A204.1 (cell line): ENCODE results near the gene GNAI3.

ENCODE experiments used
- FAIRE-seq: peaks from 2 replicates; lab custom pipeline; 2012; peaks lifted over from hg19 to GRCh38; lab: Jason Lieb, UNC

The GNAI3 gene

DNA sequence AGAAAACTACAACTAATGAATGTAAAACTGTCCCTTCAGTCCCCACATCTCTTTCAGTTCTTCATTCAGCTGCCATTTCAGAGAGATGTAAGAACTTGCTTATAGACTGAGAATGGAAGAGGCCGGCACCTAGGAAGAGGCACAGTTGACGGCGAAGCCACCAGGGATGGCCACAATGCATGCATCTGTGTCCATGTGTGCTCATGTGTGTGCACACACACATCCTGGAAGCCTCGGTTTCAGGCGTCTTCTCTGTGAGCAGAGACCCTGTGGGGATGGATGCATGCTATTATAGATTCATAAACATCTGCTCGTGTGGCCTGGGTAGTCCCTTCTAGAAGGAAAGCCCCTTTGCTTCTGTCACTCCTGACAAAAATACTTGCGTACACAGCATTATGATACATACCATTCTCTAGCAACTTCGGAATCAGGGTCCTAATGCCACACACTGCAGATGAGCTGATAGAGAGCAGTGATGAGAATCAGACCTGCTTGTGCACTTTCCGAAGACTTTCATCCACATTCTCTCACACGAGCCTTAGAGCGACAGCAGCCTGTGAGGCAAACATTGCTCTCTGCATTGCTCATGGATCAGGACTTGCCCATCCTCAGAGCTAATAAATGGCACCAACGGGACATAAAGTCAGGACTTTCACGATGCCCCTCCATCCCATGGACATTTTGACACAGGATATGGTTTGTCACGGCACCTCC is 21.2 kb upstream of the GNAI3 start:
- FAIRE-seq: no peak

DNA sequence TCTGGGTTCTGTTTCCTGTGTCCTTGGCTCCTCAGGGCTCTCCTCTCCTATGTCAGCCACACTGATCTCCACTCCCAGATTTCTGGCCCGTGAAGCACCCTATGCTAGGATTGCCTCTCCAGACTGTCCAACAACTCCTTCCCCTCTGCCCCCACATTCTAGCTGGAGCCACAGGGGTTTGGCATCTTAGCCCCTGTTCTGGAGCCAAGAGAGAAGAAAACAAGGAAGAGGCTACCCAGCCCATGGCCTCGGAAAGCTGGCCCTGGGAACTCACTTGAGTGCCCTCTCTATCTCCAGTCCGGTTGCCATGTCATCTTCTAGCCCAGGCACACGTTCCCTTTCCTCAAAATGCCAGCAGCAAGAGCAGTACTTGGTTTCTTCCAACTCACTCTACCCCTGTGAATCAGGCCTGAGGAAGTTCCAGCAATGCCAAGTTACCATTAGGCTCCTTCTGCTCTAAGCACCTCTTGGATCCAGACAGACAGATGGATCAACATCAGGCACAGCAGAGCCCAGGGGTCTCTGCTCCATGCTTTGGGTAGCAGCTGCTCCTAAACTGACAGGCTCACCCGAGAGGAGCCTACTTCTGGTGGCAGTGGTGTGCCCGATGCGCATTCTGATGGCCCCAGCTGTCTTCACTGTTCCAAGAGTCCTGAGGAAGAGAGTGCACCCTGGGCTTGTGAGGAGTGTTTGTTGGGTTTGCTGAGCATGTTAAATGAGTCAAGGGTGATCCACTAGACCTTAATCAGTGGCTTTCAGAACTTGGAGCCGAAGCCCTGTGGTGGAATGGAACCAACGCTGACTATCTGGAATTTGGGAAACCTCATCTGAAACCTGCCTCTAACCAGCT is 20.3 kb upstream of the GNAI3 start:
- FAIRE-seq: no peak

DNA sequence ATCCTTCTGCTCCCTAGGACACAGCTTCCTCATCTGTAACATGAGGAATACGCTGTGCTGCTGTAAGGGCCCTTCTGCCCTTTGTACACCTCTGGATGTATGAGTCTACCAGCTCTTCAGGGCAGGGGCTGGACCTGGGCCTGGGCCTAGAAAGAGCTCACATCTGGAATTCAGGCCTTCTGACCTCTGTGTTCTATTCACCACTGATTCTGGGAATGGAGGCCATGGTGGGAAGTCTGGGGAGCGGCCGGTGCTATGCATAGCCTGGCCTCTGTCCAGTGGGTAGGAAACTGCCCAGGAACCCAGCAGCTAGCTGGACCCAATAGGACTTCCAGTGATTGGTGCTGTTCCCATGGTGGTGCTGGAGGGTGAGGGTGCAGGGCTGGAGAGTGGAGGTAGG is 19.7 kb upstream of the GNAI3 start:
- no peak for FAIRE-seq

DNA sequence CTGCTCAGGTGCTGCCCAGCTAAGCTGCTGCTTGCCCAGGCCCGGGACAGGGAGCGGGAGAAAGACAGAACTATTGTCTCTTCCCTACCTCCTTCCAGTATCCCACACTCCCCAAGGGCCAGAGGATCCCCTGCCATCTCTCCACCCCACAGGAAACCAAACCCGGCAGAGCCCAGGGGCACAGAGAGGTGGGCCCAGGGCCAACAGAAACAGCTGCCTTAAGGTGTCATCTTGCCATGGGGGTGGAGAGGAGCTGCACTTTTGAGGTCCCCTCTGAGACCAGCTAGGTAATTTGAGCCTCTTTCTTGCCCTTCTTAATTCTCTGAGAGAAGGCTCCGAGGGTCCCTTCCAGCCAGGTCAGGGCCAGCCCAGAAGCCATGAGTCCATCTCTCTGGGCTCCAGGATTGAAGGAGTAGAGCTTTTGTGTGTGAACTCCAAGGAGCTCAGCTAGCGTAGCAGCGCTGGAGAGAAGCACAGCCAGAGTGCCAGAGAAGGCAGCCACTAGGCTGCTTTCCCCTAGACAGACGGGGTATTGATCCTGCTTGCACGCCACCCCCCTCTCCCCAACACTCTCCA is 18.4 kb upstream of the GNAI3 start:
- no peak for FAIRE-seq

DNA sequence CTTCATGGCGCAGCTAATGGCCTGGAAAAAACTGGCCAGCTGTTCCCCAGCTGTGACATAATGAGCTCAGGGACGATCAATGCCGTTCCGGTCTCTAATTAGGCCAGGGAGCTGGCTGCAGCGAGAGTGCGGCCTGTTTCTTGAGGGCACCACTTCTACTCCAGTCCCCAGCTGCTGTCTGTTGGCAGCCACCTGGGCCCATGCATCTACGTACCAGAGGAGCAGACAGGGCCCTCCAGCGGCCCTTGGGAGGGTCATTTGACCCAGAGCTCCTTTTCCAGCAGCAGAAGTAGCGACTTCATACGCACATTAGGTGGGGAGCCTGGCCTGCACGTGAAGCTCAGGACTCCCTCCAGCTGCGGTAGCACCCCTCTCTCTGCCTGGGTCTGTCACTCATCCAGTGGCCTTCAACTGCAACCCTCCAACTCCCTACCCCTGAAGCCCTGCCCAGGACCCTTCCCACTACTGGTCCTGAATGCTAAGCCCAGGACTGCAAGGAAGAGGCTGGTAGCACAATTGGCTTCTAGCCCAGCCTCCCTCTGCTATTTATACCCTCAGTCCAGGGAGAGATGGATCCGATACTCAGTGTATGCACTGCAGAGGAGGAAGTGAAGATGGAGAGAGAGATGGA is 17.8 kb upstream of the GNAI3 start:
- no peak for FAIRE-seq

DNA sequence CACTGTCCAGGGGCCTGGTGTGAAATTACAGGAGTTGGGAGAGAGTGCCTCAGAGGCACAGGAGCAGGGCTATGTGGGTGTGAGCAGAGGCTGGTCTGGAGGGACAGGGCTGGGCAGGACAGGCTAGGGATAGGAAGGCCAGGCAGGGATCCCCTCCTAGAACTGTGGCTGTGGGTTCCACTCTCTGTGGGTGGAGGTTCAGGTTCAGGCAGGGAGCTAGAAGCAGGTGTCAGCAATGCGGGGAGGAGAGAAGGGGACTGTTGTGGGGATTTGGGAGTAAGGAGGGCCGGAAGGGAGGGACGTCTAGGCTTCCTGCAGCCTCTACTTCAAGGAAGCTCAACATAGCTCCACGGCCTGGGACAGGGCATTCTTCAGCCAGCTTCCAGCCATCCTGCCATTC is 17.0 kb upstream of the GNAI3 start:
- no peak for FAIRE-seq

DNA sequence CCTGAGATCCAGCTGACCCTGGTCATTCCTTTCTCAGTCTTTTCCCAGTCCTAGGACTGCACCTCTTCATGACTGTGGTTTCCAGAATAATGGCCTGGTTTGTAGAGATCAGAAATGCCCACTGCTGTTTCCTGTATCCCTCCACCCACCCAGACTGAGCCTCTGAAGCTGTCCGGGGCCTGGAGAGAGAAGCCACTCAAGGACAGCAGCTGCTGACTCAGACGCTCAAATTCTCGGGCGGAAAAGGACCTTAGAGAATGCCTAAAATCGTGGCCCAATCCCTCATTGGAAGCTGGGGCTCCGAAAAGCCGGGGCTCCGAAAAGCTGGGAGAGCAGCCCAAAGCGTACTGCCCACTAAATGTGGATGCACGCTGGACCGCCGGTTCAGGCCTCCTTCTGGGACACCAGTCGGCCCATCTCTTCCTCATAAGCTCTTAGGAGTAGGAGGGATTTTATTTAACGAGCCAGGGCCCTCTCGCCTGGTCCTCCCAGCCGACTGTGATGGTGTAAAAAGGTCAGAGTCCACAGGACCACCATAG is 16.5 kb upstream of the GNAI3 start:
- FAIRE-seq: no peak

DNA sequence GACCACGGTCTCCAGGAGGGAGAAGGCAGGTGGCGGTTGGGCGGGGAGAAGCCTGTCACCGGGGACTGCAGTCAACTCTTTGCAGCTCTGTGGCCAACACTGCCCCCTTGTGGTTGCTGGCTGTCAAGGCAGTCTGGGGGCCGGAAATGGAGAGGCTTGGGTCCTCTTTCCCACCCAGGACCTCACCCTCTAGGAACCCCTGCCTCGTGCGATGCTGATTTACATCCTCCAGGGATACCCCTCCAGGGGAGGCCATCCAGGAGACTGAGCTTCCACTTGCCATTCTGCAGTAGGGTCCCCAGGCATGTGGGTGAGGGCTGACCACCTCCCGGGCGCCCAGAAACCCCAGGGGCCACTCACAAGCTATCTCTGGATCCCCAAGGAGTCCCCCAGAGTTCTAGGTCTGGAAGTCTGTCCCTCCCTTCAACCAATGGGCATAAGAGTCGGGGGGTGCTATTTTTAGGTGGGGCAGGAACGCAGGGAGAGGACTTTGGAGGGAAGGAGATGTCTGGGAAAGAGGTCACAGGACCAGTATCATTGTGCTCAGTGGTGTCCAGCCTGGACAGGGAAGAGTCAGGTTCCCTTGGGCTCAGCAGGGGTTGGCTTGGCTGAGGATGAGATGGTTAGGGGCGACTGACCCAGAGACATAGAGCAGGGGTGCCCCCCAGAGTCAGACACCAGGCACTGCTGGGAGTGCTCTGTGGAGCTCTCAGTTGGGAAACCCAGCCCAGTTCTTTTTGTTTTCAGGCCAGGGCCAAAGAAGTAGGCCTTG is 15.9 kb upstream of the GNAI3 start:
- FAIRE-seq: no peak

DNA sequence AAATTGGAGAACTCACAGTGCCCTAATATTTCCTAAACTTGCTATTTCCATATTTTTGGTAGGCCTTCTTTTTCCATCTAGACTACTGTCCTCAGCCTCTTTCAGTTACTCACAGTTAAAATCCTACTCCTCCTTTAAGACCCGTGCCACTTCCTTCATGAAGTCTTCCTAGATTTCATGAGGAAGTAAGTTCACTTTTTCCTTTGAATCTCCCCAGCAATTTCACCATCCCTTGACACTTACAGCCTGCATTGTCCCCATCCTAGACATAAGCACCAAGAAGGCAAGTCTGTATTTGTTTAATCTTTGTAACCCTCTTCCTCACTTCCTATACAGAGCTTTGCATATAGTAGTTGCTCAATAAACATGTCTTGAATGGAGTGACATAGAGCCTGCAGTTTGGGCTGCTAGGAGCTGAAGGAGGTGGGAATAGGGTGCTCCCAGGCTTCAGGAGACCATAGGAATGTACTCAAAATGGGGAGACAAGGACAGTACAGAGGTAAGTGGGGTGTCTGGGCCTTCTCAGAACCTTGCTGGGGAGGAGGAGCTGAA is 14.0 kb upstream of the GNAI3 start:
- FAIRE-seq: no peak

DNA sequence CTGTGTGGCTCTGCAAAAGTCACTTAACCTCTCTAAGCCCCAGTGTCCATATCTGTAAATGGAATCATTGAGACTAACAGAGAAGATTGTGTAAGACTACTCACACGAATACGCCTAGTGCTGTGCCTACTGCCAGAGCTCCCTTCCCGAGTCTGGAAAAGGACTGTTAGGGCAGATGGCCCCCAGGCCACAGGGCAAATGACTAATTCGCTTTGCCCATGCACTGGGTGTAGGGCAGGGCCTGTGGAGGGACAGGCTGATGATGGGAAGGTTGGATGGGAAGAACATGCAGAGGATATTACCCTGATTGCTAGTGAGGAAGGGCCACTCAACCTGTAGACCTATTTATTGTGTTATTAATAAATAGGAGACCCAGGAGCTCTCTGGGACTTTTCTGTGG is 12.9 kb upstream of the GNAI3 start:
- FAIRE-seq: no peak

DNA sequence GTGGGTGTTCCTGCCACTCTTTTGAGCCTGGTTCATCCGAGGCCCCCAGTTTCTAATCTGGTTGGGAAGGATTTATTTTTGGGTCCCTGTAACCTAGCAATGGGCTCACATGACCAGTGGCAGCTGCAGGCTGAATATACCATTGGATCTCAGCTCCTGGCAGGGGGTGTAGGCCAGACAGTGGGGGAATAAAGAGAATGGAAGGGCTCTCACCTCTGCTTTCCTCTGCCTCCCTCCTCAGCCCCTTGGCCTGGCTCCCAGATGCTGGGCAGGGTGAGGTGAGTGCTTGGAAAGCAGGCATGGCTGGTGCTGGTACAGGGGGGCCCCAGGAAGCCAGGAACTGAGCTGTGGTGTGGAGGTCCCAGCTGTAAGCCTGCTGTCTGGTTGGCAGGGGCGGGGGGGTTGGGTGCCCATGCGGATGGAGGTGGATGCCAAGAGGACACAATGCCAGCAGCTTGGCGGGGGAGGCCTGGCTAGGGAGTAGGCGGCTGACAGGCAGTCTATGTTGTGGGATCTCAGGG is 12.4 kb upstream of the GNAI3 start:
- no peak for FAIRE-seq

DNA sequence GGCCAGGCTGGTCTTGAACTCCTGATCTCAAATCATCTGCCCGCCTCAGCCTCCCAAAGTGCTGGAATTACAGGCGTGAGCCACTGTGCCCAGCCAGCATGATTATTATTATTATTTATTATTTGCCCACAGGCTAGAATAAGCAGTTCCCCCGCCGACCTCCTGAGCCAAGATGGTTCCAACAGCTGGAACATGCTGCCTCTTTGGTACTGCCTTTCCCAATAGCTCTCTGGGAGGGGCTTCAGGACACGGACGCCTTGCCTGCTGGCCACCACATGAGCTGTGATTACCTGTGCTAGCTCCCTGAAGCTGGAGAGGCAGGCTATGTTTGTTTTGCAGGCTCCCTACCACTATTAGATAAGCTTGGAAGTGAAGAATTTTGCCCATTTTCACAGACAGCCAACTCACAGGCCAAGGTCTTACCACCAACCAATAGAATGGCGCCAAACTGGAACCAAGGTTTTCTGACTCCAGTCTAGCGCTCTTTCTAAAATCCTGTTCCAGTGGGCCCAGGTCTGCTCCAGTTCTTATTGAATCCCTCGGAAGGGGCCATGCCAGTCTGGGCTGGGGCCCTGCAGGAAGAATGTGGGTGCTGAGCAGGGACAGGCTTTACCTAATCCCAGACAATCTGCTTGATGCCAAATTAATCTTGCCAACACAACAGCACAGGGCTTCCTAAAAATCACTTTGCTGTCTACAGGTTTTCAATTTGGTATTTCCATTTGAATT is 10.8 kb upstream of the GNAI3 start:
- FAIRE-seq: no peak

DNA sequence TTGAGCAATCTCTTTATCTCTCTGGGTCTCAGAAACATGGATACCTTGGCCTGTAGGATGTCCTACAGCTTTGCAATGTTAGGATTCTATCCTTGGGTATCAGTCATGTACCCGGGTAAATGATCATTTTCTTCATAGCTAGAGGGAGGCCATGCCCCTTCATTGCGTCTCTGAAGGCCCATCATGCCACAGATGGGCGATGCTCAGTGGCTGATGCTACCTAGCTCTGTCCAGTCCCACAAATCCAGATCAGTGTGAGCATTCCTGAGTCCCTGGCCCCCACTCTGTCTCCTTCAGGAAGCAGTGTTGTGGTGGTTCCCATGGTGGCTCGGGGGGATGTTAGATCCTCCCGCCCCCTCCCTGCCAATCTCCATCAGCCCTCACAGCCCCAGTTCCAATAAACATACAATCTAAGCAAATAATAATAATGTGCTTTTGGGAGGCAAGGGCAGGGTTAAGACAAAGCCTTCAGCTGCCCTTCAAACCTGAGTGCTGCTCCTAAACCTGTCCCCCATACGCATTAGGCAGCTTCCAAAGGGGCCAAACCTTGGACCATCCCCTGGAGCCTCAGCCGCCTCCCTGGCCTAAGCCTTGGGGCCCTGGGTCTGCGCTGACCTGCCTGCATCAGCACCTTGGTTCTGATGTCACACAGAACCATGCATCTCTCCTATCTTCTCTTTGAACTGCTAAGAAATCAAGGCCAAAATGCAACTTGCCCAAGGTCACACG is 9.4 kb upstream of the GNAI3 start:
- FAIRE-seq: no peak

DNA sequence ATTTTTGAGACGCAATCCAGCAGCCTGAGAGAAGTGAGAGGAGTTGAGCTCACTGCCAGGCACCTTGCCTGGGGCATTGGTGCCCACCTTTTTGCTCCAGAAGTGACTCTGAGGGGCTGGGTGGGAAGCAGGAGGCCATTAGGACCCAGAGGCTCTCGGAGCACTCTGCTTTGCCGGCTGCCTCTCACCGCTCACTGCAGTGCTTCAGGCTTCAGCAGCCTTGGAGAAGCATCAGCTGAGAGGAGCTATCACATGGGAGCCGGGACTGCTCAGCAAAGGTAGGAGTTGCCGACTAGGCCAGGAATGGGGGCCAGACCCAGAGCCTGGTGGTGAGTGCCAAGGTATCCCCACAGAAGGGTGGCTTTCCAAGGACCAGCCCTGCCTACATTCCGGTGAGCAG is 8.7 kb upstream of the GNAI3 start, which contains the start of gene GPR61:
Gene GPR61 (plus strand): TSS at position 197 of the 400 bp plus-strand sequence. CDS start 3,151 bp downstream, outside the sequence.
- FAIRE-seq: no peak

DNA sequence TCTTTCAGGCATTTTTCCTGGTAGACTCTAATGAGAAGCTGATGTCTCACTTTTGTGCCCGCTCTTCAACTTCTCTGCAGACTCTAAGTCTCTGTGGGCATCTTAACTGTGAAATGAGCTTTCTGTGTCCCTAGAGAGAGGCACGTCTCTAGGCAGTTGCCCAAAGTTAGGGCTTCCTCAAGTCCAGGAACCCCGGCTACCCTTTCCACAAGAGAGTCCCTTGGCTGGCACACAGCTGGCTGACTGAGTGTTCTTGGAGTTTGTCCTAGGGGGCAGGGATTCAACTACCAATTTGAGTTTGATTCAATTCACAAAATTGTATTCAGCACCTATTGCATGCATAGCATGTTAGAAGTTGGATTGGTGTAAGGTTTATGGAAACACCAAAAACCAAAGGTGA is 7.3 kb upstream of the GNAI3 start:
- FAIRE-seq: no peak

DNA sequence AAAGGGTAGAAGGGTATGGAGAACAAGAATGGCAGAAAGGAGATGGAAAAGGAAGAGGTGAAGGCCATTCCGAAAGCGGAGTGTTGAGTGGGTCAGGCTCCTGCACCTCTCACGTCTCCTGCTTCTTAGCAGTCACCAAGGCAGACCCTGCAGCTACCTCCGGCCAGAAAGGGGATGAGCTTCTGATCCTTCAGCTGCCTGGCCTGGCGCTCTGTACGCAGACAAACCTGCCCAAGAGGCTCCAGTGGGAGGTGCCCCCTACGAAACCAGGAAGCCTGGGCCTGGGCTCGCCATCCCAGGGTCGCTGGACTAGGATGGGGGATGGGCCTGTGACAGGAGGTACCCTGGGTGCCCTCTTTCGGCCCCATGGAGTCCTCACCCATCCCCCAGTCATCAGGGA is 5.8 kb upstream of the GNAI3 start:
- no peak for FAIRE-seq

DNA sequence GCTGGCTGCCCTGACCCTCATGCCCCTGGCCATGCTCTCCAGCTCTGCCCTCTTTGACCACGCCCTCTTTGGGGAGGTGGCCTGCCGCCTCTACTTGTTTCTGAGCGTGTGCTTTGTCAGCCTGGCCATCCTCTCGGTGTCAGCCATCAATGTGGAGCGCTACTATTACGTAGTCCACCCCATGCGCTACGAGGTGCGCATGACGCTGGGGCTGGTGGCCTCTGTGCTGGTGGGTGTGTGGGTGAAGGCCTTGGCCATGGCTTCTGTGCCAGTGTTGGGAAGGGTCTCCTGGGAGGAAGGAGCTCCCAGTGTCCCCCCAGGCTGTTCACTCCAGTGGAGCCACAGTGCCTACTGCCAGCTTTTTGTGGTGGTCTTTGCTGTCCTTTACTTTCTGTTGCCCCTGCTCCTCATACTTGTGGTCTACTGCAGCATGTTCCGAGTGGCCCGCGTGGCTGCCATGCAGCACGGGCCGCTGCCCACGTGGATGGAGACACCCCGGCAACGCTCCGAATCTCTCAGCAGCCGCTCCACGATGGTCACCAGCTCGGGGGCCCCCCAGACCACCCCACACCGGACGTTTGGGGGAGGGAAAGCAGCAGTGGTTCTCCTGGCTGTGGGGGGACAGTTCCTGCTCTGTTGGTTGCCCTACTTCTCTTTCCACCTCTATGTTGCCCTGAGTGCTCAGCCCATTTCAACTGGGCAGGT is 5.0 kb upstream of the GNAI3 start:
- no peak for FAIRE-seq

DNA sequence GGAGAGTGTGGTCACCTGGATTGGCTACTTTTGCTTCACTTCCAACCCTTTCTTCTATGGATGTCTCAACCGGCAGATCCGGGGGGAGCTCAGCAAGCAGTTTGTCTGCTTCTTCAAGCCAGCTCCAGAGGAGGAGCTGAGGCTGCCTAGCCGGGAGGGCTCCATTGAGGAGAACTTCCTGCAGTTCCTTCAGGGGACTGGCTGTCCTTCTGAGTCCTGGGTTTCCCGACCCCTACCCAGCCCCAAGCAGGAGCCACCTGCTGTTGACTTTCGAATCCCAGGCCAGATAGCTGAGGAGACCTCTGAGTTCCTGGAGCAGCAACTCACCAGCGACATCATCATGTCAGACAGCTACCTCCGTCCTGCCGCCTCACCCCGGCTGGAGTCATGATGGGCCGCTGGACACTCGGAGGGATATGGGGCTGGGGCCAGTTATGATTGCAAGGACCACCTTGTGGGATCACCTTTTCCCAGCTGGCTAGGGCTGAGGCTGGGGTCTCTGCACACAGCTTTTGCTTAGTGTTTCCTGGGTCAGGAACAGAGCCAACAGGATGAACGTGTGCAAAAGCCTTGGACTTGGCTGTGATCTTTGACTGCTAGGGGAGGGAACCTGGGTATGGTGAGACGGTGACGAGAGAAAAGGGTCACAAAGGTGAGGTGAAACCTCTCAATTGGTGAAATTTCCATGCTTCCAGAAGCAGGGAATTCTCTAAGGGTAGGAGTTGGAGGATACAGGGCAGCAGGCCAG is 4.3 kb upstream of the GNAI3 start:
- FAIRE-seq: no peak
